B cell (primary cell): Measurements from ENCODE around the gene CHRM1. TPM values are rescaled to one million over a fixed set of nuclear protein-coding genes. Genes with fewer than 3 reads are reported as not detected.

Experiments used
- ATAC-seq: fragments of 200-7000 bp; cut with Tn5 transposase; one replicate; pipeline ENCODE4 v1.10.0; 2021; ENCODE audit warnings: low read depth, mild to moderate bottlenecking, moderate number of reproducible peaks, moderate library complexity
- CTCF ChIA-PET: fragments of 350-600 bp; sonication (Branson Sonifier 250); formaldehyde crosslinking; loops from one replicate; lab custom pipeline; 2021; ENCODE audit warnings: antibody characterized with exemption, inconsistent platforms; lab: Charles Lee
- POLR2A ChIA-PET: fragments of 350-600 bp; sonication (Branson Sonifier 250); formaldehyde crosslinking; loops from one replicate; lab custom pipeline; 2021; ENCODE audit warnings: antibody characterized with exemption; lab: Charles Lee
- DNase-seq: peaks from one replicate; pipeline ENCODE4 v3.0.0; 2013
- H2AFZ ChIP-seq: 2 replicates; pipeline ENCODE4 v1.6.1; 2012; ENCODE audit warnings: mild to moderate bottlenecking, low read depth, low read length; ENCODE audit not compliant: insufficient read depth, poor library complexity, severe bottlenecking
- H3K27ac ChIP-seq, 2 donors: 1 replicate in 1 of 2; 2 replicates in 1 of 2; pipeline ENCODE4 v1.5.1; 2012 to 2013; ENCODE audit warnings: low read length in 2 of 2, mild to moderate bottlenecking in 2 of 2, moderate library complexity in 1 of 2
- H3K27me3 ChIP-seq, 4 experiments: fragments of 200-600 bp in 1 of 4; sonication (generic) in 1 of 4; replicated peaks in 1 of 4; 1 replicate in 2 of 4; 2 replicates in 2 of 4; pipeline versions ENCODE4 v1.6.1 to v1.7.0; 2013 to 2016; ENCODE audit warnings: low read length in 3 of 4, mild to moderate bottlenecking in 2 of 4, mixed read lengths in 1 of 4, moderate library complexity in 1 of 4; ENCODE audit not compliant: insufficient read depth in 4 of 4, control insufficient read depth in 3 of 4; ENCODE audit errors: control extremely low read depth in 1 of 4
- H3K36me3 ChIP-seq, 2 experiments: replicated peaks in 1 of 2; 1 replicate in 1 of 2; 2 replicates in 1 of 2; pipeline versions ENCODE4 v1.6.1 to v1.7.1; 2013; ENCODE audit warnings: low read length in 1 of 2; ENCODE audit not compliant: insufficient read depth in 2 of 2, control insufficient read depth in 1 of 2; ENCODE audit errors: control extremely low read depth in 1 of 2, extremely low read depth in 1 of 2
- H3K4me1 ChIP-seq, 2 donors: fragments of 200-600 bp in 1 of 2; sonication (generic) in 1 of 2; 1 replicate in 1 of 2; 2 replicates in 1 of 2; pipeline versions ENCODE4 v1.5.1 to v1.6.1; 2013 to 2017; ENCODE audit warnings: low read length in 2 of 2; ENCODE audit not compliant: control insufficient read depth in 2 of 2, insufficient read depth in 2 of 2
- H3K4me2 ChIP-seq: replicated peaks from 2 replicates; pipeline ENCODE3; 2012; ENCODE audit warnings: mild to moderate bottlenecking, low read depth, low read length; ENCODE audit not compliant: poor library complexity, severe bottlenecking
- H3K4me3 ChIP-seq, 5 experiments: fragments of 200-600 bp in 1 of 5; sonication (generic) in 1 of 5; 1 replicate in 3 of 5; 2 replicates in 2 of 5; pipeline versions ENCODE4 v1.5.1 to v1.7.0; 2011 to 2016; ENCODE audit warnings: low read length in 4 of 5, mild to moderate bottlenecking in 4 of 5, low read depth in 2 of 5, control low read depth in 1 of 5, moderate library complexity in 1 of 5; ENCODE audit not compliant: insufficient read depth in 1 of 5; ENCODE audit errors: control extremely low read depth in 1 of 5, extremely low read depth in 1 of 5
- H3K79me2 ChIP-seq: fragments of 200-600 bp; sonication (generic); one replicate; pipeline ENCODE4 v1.6.0; 2016; ENCODE audit warnings: low read length; ENCODE audit not compliant: control insufficient read depth, insufficient read depth
- H3K9ac ChIP-seq: fragments of 200-600 bp; sonication (generic); 2 replicates; pipeline ENCODE4 v1.6.1; 2017; ENCODE audit warnings: mild to moderate bottlenecking, low read length, moderate library complexity
- H3K9me3 ChIP-seq, 3 donors: one replicate each; pipeline versions ENCODE4 v1.6.1 to v1.7.1; 2013; ENCODE audit warnings: low read length in 2 of 3; ENCODE audit not compliant: control insufficient read depth in 2 of 3, insufficient read depth in 1 of 3; ENCODE audit errors: control extremely low read depth in 1 of 3
- H4K20me1 ChIP-seq: 2 replicates; pipeline ENCODE4 v1.6.0; 2012; ENCODE audit warnings: mild to moderate bottlenecking, low read length; ENCODE audit not compliant: insufficient read depth, control insufficient read depth, poor library complexity, severe bottlenecking
- H3K27ac Mint-ChIP-seq: one replicate; pipeline ENCODE4 v1.8.0; 2021; ENCODE audit warnings: mixed read lengths
- H3K27me3 Mint-ChIP-seq: one replicate; pipeline ENCODE4 v1.8.0; 2021; ENCODE audit warnings: mixed read lengths
- H3K4me1 Mint-ChIP-seq: one replicate; pipeline ENCODE4 v1.8.0; 2021; ENCODE audit warnings: mixed read lengths
- H3K4me3 Mint-ChIP-seq: one replicate; pipeline ENCODE4 v1.8.0; 2021; ENCODE audit warnings: mixed read lengths
- H3K9me3 Mint-ChIP-seq: one replicate; pipeline ENCODE4 v1.8.0; 2022; ENCODE audit warnings: mixed read lengths; ENCODE audit not compliant: insufficient read depth
- CTCF ChIP-seq: fragments of 200-600 bp; IDR thresholded peaks from one replicate; pipeline ENCODE4 v1.8.0; 2022; ENCODE audit warnings: antibody characterized with exemption, mild to moderate bottlenecking
- EZH2 ChIP-seq: IDR thresholded peaks from 2 replicates; pipeline ENCODE4 v1.6.1; 2012; ENCODE audit warnings: borderline replicate concordance, low read depth, mild to moderate bottlenecking, moderate library complexity, low read length; ENCODE audit not compliant: insufficient read depth, poor library complexity, severe bottlenecking
- WGBS: methylation state at CpG from one replicate; pipeline ENCODE4 v1.1.5; 2013; ENCODE audit warnings: missing lambda C conversion rate; ENCODE audit not compliant: insufficient coverage; 5-methylcytosine and 5-hydroxymethylcytosine counted together
- intact Hi-C: fragments of 100-400 bp; cut with micrococcal nuclease; formaldehyde crosslinking; loops from one replicate; pipeline ENCODE4 v1.10.0; 2022
- polyA plus RNA-seq: library from polyadenylated mRNA; depleted of rRNA; stranded (reverse); fragments of >200 nt; gene quantifications from 2 replicates; pipeline ENCODE4 v1.2.3, GENCODE V29; 2012
- total RNA-seq, 2 donors: library from RNA; stranded (reverse); fragments of 120-200 nt in 1 of 2; gene quantifications; 1 replicate in 1 of 2; 2 replicates in 1 of 2; pipeline versions ENCODE4 v1.2.3 to v1.2.4, GENCODE V29; 2013 to 2022

Gene CHRM1
- total and polyA plus RNA-seq, 2 donors (not counting 1 experiment from before 2014, with no cell fraction given): not detected

- H3K27me3 ChIP-seq: peaks cover 0 to 7% (median 0%) of the 10 kb centered on the region in 4 experiments
- H3K4me2 ChIP-seq: no peak overlapping the region
- Mint-ChIP-seq H3K9me3 (no peaks in the 10 kb centered on the region), H3K4me3 (no peak overlapping the region), H3K27me3 (peaks cover 30% of the 10 kb centered on the region), H3K4me1 (no peaks in the 10 kb centered on the region), H3K27ac (no peak overlapping the region)
- H3K9me3 ChIP-seq: no peaks in the 10 kb centered on the region
- H3K36me3 ChIP-seq: no peaks in the 10 kb centered on the region
- H2AFZ ChIP-seq: no peak overlapping the region
- intact Hi-C loops: no loop called here
- ChIA-PET POLR2A (interaction anchor here (0.6 kb wide), 1 partner anchor 409 kb away, joined by 3 read pairs; no protein-coding TSS in a partner anchor), CTCF (no interaction called here)
- H3K4me3 ChIP-seq: no peak overlapping the region
- no peak overlapping the region for H3K9ac ChIP-seq
- H3K27ac ChIP-seq: no peak overlapping the region
- DNase-seq (no peak), ATAC-seq (no peak)
- TF ChIP-seq EZH2 (no peak), CTCF (no peak)
- no peaks in the 10 kb centered on the region for H4K20me1 ChIP-seq
- no peaks in the 10 kb centered on the region for H3K79me2 ChIP-seq
- no peaks in the 10 kb centered on the region for H3K4me1 ChIP-seq
- WGBS: 93% methylated on average over 1 of the region's 1 CpG
Measured at GRCh38 chr11:62959422-62959980, 38.3 kb upstream of the CHRM1 start.

- no peak overlapping the region for H3K27ac Mint-ChIP-seq
- Histone ChIP-seq H3K27ac (no peak overlapping the region), H3K4me2 (no peak overlapping the region), H2AFZ (no peak overlapping the region), H3K9me3 (no peaks in the 10 kb centered on the region), H3K27me3 (peaks cover 0 to 7% (median 0%) of the 10 kb centered on the region in 4 experiments), H3K79me2 (no peaks in the 10 kb centered on the region), H3K9ac (no peak overlapping the region), H3K4me3 (no peak overlapping the region), H3K4me1 (no peaks in the 10 kb centered on the region), H3K36me3 (no peaks in the 10 kb centered on the region), H4K20me1 (no peaks in the 10 kb centered on the region)
- WGBS: 55% methylated on average over 8 of the region's 11 CpGs
- ATAC-seq (no peak), DNase-seq (no peak)
- H3K27me3 Mint-ChIP-seq: peaks cover 32% of the 10 kb centered on the region
- TF ChIP-seq EZH2 (no peak), CTCF (no peak)
- H3K4me1 Mint-ChIP-seq: no peaks in the 10 kb centered on the region
- intact Hi-C loops: no loop called here
- POLR2A ChIA-PET: interaction anchor here (0.6 kb wide), 1 partner anchor 408 kb away, joined by 3 read pairs; no protein-coding TSS in a partner anchor
- H3K9me3 Mint-ChIP-seq: no peaks in the 10 kb centered on the region
- CTCF ChIA-PET: interaction anchor here (0.5 kb wide), 1 partner anchor 73 kb away, joined by 3 read pairs; no protein-coding TSS in a partner anchor
- no peak overlapping the region for H3K4me3 Mint-ChIP-seq
Measured at GRCh38 chr11:62958547-62959421, 37.6 kb upstream of the CHRM1 start.
